GM12865 (cell line): Measurements from ENCODE around the gene SUSD4.

ENCODE experiments used
- DNase-seq: peaks from one replicate; pipeline ENCODE4 v3.0.0; 2010; ENCODE audit warnings: low read depth
- H3K4me3 ChIP-seq: 2 replicates; pipeline ENCODE4 v1.5.1; 2011; ENCODE audit warnings: mild to moderate bottlenecking, low read depth, low read length, control low read depth
- TF ChIP-seq, protein P1 (sequence below): IDR thresholded peaks from 2 replicates; pipeline ENCODE4 v1.5.1; 2011; ENCODE audit warnings: low read length, control low read depth, low read depth, inconsistent platforms; ENCODE audit not compliant: insufficient read depth; ENCODE audit errors: missing control alignments

SUSD4 gene

DNA sequence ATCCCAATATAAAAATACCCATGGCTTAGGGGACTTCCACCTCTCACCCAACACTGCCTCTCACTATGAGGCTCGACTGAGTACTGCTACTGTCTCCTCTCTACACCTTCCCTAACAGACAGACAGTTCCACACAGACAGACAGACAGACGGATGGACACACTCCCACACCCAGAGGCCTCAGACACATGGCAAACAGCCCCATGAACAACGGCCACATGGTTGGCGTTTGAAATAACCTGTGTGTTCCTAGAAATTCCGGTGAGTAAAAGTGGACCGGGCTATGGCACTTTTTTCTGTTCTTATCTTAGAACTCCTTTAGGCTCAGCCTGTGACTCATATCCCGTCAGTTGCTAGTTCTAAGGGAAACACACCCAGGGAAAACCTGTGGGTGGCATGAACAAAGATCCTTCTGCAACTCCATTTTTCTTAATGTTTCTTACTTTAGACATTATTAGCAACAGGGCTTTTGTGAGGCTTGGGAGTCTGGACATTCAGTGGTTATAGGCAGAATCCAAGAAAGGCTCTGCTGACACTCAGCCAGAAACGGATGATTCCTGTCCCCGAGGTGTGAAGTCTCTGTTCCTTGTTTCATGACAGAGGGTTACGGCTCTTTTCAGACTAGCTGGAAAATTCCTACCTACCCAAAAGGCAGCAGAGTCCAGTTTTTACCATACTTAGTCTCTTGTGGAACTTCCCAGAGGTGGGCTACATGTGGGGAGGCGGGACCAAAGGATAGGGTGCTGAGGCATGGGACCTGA lies 130.4 kb downstream of the SUSD4 start:
- DNase-seq = peak; percentile 15
- H3K4me3 ChIP-seq = no peak overlapping the region
- TF ChIP-seq, protein P1, sequence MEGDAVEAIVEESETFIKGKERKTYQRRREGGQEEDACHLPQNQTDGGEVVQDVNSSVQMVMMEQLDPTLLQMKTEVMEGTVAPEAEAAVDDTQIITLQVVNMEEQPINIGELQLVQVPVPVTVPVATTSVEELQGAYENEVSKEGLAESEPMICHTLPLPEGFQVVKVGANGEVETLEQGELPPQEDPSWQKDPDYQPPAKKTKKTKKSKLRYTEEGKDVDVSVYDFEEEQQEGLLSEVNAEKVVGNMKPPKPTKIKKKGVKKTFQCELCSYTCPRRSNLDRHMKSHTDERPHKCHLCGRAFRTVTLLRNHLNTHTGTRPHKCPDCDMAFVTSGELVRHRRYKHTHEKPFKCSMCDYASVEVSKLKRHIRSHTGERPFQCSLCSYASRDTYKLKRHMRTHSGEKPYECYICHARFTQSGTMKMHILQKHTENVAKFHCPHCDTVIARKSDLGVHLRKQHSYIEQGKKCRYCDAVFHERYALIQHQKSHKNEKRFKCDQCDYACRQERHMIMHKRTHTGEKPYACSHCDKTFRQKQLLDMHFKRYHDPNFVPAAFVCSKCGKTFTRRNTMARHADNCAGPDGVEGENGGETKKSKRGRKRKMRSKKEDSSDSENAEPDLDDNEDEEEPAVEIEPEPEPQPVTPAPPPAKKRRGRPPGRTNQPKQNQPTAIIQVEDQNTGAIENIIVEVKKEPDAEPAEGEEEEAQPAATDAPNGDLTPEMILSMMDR = no peak

DNA sequence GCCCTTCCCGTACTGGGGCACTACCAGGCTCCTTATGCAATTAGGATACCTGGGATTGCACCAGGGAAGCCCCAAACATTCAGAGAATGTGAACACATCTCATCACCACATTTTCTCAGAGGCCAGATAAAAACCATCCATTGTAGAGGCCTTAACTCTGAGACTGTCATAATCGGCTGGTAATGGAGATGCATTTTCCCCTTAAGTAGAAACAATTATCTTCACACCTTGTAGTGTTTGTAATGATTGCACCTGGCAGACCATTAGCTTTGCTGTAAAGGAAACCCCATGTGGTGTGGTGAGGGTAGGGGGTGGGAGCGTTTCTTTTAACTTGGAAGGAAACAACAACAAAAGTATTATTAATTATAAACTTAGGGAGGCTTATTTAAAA lies 131.0 kb downstream of the SUSD4 start:
- no peak overlapping the region for H3K4me3 ChIP-seq
- no peak for DNase-seq
- TF ChIP-seq, protein P1 = no peak

DNA sequence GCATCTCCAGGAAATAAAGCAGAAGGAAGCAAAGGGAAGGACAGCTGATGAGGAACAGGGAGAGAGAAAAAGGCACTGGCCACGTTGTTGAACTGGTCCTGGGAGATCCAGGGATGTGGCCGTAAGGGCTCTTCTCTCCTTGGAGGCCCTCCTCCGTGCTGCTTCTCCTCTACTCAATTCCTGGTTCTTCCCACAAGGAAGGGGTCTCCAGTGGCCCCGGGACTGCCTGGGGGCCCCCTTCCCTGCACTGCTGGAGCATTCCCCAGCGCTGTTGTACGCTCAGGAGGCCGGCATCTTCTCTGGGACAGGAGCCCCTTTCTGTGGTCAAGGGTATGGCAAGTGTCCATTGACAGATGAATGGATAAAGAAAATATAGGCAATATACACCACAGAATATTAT lies 132.4 kb downstream of the SUSD4 start:
- TF ChIP-seq, protein P1 = no peak
- no peak for DNase-seq
- no peak overlapping the region for H3K4me3 ChIP-seq

DNA sequence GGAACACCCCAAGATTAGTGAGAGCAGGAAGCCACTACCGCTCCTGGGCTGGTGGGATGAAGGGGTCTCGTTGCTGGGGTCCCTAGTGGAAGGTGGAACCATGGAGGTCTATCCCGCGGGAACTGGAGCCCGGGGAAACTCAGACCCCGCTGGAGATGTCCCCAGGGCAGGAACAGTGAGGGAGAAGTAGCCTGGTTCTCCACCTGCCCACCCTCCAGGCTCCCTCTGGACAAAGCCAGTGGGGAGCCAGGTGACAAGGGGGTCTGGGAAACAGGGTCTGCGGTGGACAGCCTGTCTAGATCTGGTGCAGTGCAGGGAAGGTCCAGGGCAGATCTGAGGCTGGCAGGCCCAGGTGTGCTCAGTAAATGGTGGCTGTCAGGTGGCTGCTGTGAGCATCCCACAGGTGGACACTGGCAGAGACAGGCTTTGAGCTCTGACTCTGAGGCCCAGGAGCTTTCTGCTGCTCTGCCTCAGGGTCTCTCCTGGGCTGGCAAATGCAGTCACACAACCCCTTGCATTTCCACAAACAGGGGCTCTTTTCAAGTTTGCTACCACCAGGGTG lies 132.9 kb downstream of the SUSD4 start:
- H3K4me3 ChIP-seq = no peak overlapping the region
- DNase-seq = no peak
- TF ChIP-seq, protein P1 = no peak

DNA sequence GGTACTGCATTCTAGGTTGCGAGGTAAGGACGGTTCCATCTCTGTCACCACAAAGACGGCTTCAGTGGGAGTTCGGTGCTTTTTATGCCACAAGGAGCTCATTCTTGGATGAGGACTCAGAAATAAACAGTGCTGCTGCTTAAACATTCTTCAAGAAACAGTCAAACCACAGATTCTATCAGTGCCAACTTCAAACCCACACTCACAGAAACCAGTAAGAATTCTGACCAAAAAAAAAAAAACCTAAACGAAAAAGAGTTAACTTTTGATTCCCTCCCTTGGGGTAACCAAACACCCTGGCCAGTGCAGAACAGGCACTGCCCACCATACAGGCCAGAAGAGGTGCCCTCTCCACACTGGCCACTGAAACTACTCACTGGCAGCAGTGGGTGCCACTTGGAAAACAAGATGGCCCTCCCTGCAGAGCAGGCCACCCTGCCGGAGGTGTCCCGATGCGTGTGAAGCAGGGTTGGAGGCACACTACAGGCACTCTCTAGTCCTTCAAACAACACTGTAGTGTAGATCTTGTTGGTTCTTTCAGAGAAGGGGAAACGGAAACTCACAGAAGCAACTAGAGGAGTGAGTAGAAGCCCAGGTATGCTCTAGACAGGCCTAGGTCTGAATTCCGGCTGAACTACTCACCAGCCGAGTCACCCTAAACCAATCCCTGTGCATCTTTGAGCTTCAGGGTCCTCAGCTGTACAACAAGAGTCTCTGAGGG lies 133.7 kb downstream of the SUSD4 start:
- DNase-seq = no peak
- no peak overlapping the region for H3K4me3 ChIP-seq
- TF ChIP-seq, protein P1 = no peak

DNA sequence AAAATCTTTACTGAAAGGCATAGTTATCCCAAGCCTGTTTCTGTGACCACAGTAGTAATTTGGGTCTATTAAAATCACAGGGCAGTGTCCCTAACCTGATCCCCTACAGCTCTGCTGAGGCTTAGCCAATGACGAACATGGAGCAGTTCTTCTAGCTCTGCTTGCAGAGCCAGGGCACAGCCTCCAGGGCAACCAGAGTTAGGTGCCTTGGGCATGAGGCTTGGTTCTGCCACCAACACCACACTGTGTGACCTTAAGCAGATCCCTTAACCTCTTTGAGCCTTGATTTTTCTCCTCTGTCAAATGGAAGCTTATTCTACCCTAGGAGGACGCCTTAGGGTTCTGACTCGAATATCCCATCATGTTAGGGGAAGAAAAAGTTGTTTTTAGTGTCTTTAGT lies 134.2 kb downstream of the SUSD4 start:
- TF ChIP-seq, protein P1 = no peak
- DNase-seq = no peak

More for the DNA sequence above, 134.2 kb downstream of the SUSD4 start:
- no peak overlapping the region for H3K4me3 ChIP-seq
